Endothelial cell of umbilical vein (primary cell): ENCODE results near the gene PRR11. TPM values are rescaled to one million over a fixed set of nuclear protein-coding genes. Genes with fewer than 3 reads are reported as not detected.

ENCODE experiments used
- BruUV-seq: library from RNA; stranded (reverse); fragments of 400-500 nt; replicated peaks from 2 replicates; lab custom pipeline; 2021; lab: Mats Ljungman, UMichigan
- CTCF ChIA-PET: fragments of 300-600, 350-600 bp; sonication (Branson Sonifier 250); formaldehyde crosslinking; loops from one replicate; lab custom pipeline; 2021; ENCODE audit warnings: antibody characterized with exemption, inconsistent platforms; lab: Charles Lee
- POLR2A ChIA-PET: fragments of 300-600, 350-600 bp; sonication (Branson Sonifier 250); formaldehyde crosslinking; loops from one replicate; lab custom pipeline; 2021; ENCODE audit warnings: antibody characterized with exemption, inconsistent platforms; lab: Charles Lee
- DNase-seq: peaks from one replicate; pipeline ENCODE4 v3.0.0-alpha.2; 2011; ENCODE audit warnings: low read depth, low spot score
- FAIRE-seq: peaks from 2 replicates; lab custom pipeline; 2011; peaks lifted over from hg19 to GRCh38; lab: Jason Lieb, UNC
- H2AFZ ChIP-seq: 2 replicates; pipeline ENCODE4 v1.6.0; 2012; ENCODE audit warnings: low read depth, low read length, control low read depth, inconsistent platforms
- H3K27ac ChIP-seq: 2 replicates; pipeline ENCODE4 v1.5.1; 2011; ENCODE audit warnings: low read depth, mild to moderate bottlenecking, control low read depth, low read length, moderate library complexity; ENCODE audit not compliant: insufficient read depth
- H3K27me3 ChIP-seq, 2 experiments: 2 replicates each; pipeline versions ENCODE4 v1.6.0 to v1.6.1; 2011; ENCODE audit warnings: low read length in 2 of 2, mixed read lengths in 1 of 2; ENCODE audit not compliant: control insufficient read depth in 2 of 2, insufficient read depth in 2 of 2
- H3K36me3 ChIP-seq, 2 experiments: 2 replicates in 1 of 2; 3 replicates in 1 of 2; pipeline ENCODE4 v1.5.1; 2011; ENCODE audit warnings: low read length in 2 of 2, mild to moderate bottlenecking in 1 of 2, moderate library complexity in 1 of 2; ENCODE audit not compliant: control insufficient read depth in 2 of 2, insufficient read depth in 2 of 2; ENCODE audit errors: extremely low read depth in 1 of 2
- H3K4me1 ChIP-seq: 3 replicates; pipeline ENCODE4 v1.5.1; 2011; ENCODE audit warnings: mild to moderate bottlenecking, low read length; ENCODE audit not compliant: control insufficient read depth, insufficient read depth; ENCODE audit errors: extremely low read depth
- H3K4me2 ChIP-seq: 2 replicates; pipeline ENCODE4 v1.6.1; 2011; ENCODE audit warnings: low read length, control low read depth, mixed read lengths; ENCODE audit not compliant: insufficient read depth
- H3K4me3 ChIP-seq, 3 experiments: fragments of 200-600 bp in 1 of 3; sonication (generic), shearing (Covaris generic) in 1 of 3; replicated peaks in 1 of 3; 2 replicates each; pipeline ENCODE4 v1.5.1; 2011 to 2016; ENCODE audit warnings: control low read depth in 3 of 3, low read length in 3 of 3, mild to moderate bottlenecking in 2 of 3, inconsistent platforms in 1 of 3, low read depth in 1 of 3, moderate library complexity in 1 of 3; ENCODE audit not compliant: insufficient read depth in 1 of 3
- H3K79me2 ChIP-seq: 2 replicates; pipeline ENCODE4 v1.6.0; 2012; ENCODE audit warnings: low read length, inconsistent platforms; ENCODE audit not compliant: control insufficient read depth, insufficient read depth
- H3K9ac ChIP-seq: replicated peaks from 2 replicates; pipeline ENCODE3; 2011; ENCODE audit warnings: low read length, control low read depth; ENCODE audit not compliant: insufficient read depth; ENCODE audit errors: extremely low read depth
- H3K9me1 ChIP-seq: replicated peaks from 3 replicates; pipeline ENCODE4 v1.6.0; 2011; ENCODE audit warnings: mild to moderate bottlenecking, low read length; ENCODE audit not compliant: control insufficient read depth, insufficient read depth; ENCODE audit errors: extremely low read depth
- H3K9me3 ChIP-seq: replicated peaks from 2 replicates; pipeline ENCODE4 v1.5.1; 2012; ENCODE audit warnings: low read length, inconsistent platforms; ENCODE audit not compliant: control insufficient read depth, insufficient read depth
- H4K20me1 ChIP-seq: replicated peaks from 2 replicates; pipeline ENCODE3; 2011; ENCODE audit warnings: mild to moderate bottlenecking, low read length; ENCODE audit not compliant: control insufficient read depth, insufficient read depth; ENCODE audit errors: extremely low read depth
- CTCF ChIP-seq, 2 donors: IDR thresholded peaks; 1 replicate in 1 of 2; 2 replicates in 1 of 2; pipeline ENCODE4 v1.5.1; 2011; ENCODE audit warnings: low read length in 2 of 2, mild to moderate bottlenecking in 2 of 2, moderate library complexity in 2 of 2, control low read depth in 1 of 2, inconsistent platforms in 1 of 2, low read depth in 1 of 2; ENCODE audit not compliant: insufficient read depth in 1 of 2; ENCODE audit errors: extremely low read depth in 1 of 2
- EZH2 ChIP-seq: IDR thresholded peaks from 2 replicates; pipeline ENCODE4 v1.6.1; 2012; ENCODE audit warnings: borderline replicate concordance, low read depth, mild to moderate bottlenecking, moderate library complexity, low read length, inconsistent platforms; ENCODE audit not compliant: severe bottlenecking
- FOS ChIP-seq: IDR thresholded peaks from 2 replicates; pipeline ENCODE4 v1.6.1; 2011; ENCODE audit warnings: mild to moderate bottlenecking, low read length, moderate library complexity, borderline replicate concordance; ENCODE audit not compliant: insufficient read depth
- GATA2 ChIP-seq: IDR thresholded peaks from 2 replicates; pipeline ENCODE4 v1.7.0; 2011; ENCODE audit warnings: low read depth, mild to moderate bottlenecking, moderate library complexity, mixed read lengths, low read length; ENCODE audit not compliant: insufficient read length, insufficient read depth
- JUN ChIP-seq: IDR thresholded peaks from 2 replicates; pipeline ENCODE4 v1.6.1; 2011; ENCODE audit warnings: borderline replicate concordance, low read depth; ENCODE audit not compliant: insufficient read length, insufficient read depth
- MAX ChIP-seq: IDR thresholded peaks from 2 replicates; pipeline ENCODE4 v1.6.1; 2011; ENCODE audit not compliant: insufficient read depth, insufficient read length
- MYC ChIP-seq: IDR thresholded peaks from one replicate; pipeline ENCODE4 v1.6.1; 2011; ENCODE audit warnings: mild to moderate bottlenecking, low read depth, low read length
- POLR2A ChIP-seq: IDR thresholded peaks from 2 replicates; pipeline ENCODE4 v1.6.1; 2012; ENCODE audit warnings: low read depth, mild to moderate bottlenecking, control low read depth, low read length
- POLR2AphosphoS5 ChIP-seq: IDR thresholded peaks from 2 replicates; pipeline ENCODE4 v1.6.1; 2012; ENCODE audit warnings: low read depth, mild to moderate bottlenecking, control low read depth, low read length, moderate library complexity; ENCODE audit not compliant: insufficient read depth
- dilution Hi-C: fragments of 300-500 bp; cut with MboI; formaldehyde crosslinking; loops from one replicate; pipeline ENCODE4 v1.15.0; 2019; ENCODE audit warnings: low sequenced_read_pairs; ENCODE audit not compliant: extremely low pct_ligation_motif_present
- intact Hi-C: fragments of 100-400 bp; cut with micrococcal nuclease; formaldehyde crosslinking; loops from one replicate; pipeline ENCODE4 v1.10.0; 2022
- polyA plus RNA-seq, 4 experiments: library from polyadenylated mRNA; depleted of rRNA in 3 of 4; stranded (reverse) in 3 of 4; unstranded in 1 of 4; fragments of >200 nt; gene quantifications; 2 replicates each; pipeline versions ENCODE4 v1.2.1 to v1.2.3, GENCODE V29; 2011 to 2012; ENCODE audit warnings: missing spikeins in 1 of 4
- total RNA-seq: library from RNA; stranded (reverse); gene quantifications from 2 replicates; pipeline ENCODE4 v1.2.3, GENCODE V29; 2021

Gene PRR11
- total and polyA plus RNA-seq, 2 donors (not counting 3 experiments of a cell fraction or from before 2014, with no cell fraction given) = 28.8 to 86.3 TPM

GRCh38 chr17:59234631-59235030 is 79.1 kb downstream of the PRR11 start:
- H3K9me1 ChIP-seq = no peaks in the 10 kb centered on the region
- FAIRE-seq = no peak
- H2AFZ ChIP-seq = no peak overlapping the region
- H3K4me3 ChIP-seq = no peak overlapping the region
- no TSS peak for BruUV-seq
- intact Hi-C loops = no loop called here
- H3K27me3 ChIP-seq = no peaks in the 10 kb centered on the region
- ChIA-PET CTCF (no interaction called here), POLR2A (no interaction called here)
- H3K9ac ChIP-seq = no peak overlapping the region
- DNase-seq = no peak
- H3K79me2 ChIP-seq = no peaks in the 10 kb centered on the region
- H3K9me3 ChIP-seq = no peaks in the 10 kb centered on the region
- no peak overlapping the region for H3K27ac ChIP-seq
- H3K4me1 ChIP-seq = no peaks in the 10 kb centered on the region
- no peak for TF ChIP-seq GATA2
- TF ChIP-seq FOS = no peak
- no peak for TF ChIP-seq JUN
- no peak for TF ChIP-seq MYC
- TF ChIP-seq EZH2 = no peak
- no peak for TF ChIP-seq MAX
- TF ChIP-seq POLR2AphosphoS5 = no peak
- H4K20me1 ChIP-seq = no peaks in the 10 kb centered on the region
- no peak overlapping the region for H3K4me2 ChIP-seq
- H3K36me3 ChIP-seq = no peaks in the 10 kb centered on the region
- dilution Hi-C loops = no loop called here

- no peak overlapping the region for H3K27ac ChIP-seq
- no peak overlapping the region for H2AFZ ChIP-seq
- no peaks in the 10 kb centered on the region for H3K79me2 ChIP-seq
- no peaks in the 10 kb centered on the region for H3K36me3 ChIP-seq
- FAIRE-seq (no peak), DNase-seq (no peak)
- no peak overlapping the region for H3K4me2 ChIP-seq
- H3K27me3 ChIP-seq = no peaks in the 10 kb centered on the region
- no peaks in the 10 kb centered on the region for H3K9me3 ChIP-seq
- no peaks in the 10 kb centered on the region for H3K4me1 ChIP-seq
- intact Hi-C loops = no loop called here
- POLR2A ChIA-PET = no interaction called here
- CTCF ChIA-PET = interaction anchor here (0.9 to 1.3 kb wide), 2 partner anchors 9 to 321 kb away, joined by 3 to 4 read pairs; no protein-coding TSS in a partner anchor
- H3K9me1 ChIP-seq = no peaks in the 10 kb centered on the region
- no peak overlapping the region for H3K9ac ChIP-seq
- no peak for TF ChIP-seq POLR2A
- no peak for TF ChIP-seq MAX
- no peak for TF ChIP-seq CTCF (IDR thresholded peaks at IDR 0.05; ENCODE audit: extremely low read depth in 1 of 2, insufficient read depth in 1 of 2, low read depth in 1 of 2, low read length in 2 of 2)
- no peak for TF ChIP-seq GATA2
- TF ChIP-seq POLR2AphosphoS5 = no peak
- TF ChIP-seq MYC = no peak
- TF ChIP-seq JUN = no peak
- no peak for TF ChIP-seq FOS
- no peak for TF ChIP-seq EZH2
- no TSS peak for BruUV-seq
- dilution Hi-C loops = no loop called here
- no peak overlapping the region for H3K4me3 ChIP-seq
- H4K20me1 ChIP-seq = no peaks in the 10 kb centered on the region
Observed at GRCh38 chr17:59238906-59239305, 83.4 kb downstream of the PRR11 start.
